Measurements from ENCODE around the gene KRT32.

Gene KRT32

GRCh38 chr17:41480581-41480980, 13.4 kb upstream of the KRT32 start:
- in situ Hi-C loops (cut with HindIII; ENCODE audit: low sequenced_read_pairs): no loop called here
- TF ChIP-seq CTCF (IDR thresholded peaks at IDR 0.05; ENCODE audit: low read depth, low read length): no peak
- DNase-seq (ENCODE audit: low read depth, low spot score): no peak

GRCh38 chr17:41480136-41480535, 12.9 kb upstream of the KRT32 start:
- in situ Hi-C loops (cut with HindIII; ENCODE audit: low sequenced_read_pairs): no loop called here
- no peak for TF ChIP-seq CTCF (IDR thresholded peaks at IDR 0.05; ENCODE audit: low read depth, low read length)
- DNase-seq (ENCODE audit: low read depth, low spot score): no peak

More at GRCh38 chr17:41480581-41480980, 13.4 kb upstream of the KRT32 start:
- no peak overlapping the region for H3K4me3 ChIP-seq (ENCODE audit: low read depth, low read length)

GRCh38 chr17:41478237-41478636, 11.1 kb upstream of the KRT32 start:
- H3K4me3 ChIP-seq (ENCODE audit: low read depth, low read length): no peak overlapping the region
- in situ Hi-C loops (cut with HindIII; ENCODE audit: low sequenced_read_pairs): no loop called here
- no peak for TF ChIP-seq CTCF (IDR thresholded peaks at IDR 0.05; ENCODE audit: low read depth, low read length)
- no peak for DNase-seq (ENCODE audit: low read depth, low spot score)

More at GRCh38 chr17:41480136-41480535, 12.9 kb upstream of the KRT32 start:
- H3K4me3 ChIP-seq (ENCODE audit: low read depth, low read length): no peak overlapping the region

- H3K4me3 ChIP-seq (ENCODE audit: low read depth, low read length): no peak overlapping the region
- DNase-seq (ENCODE audit: low read depth, low spot score): no peak
- in situ Hi-C loops (cut with HindIII; ENCODE audit: low sequenced_read_pairs): no loop called here
- TF ChIP-seq CTCF (IDR thresholded peaks at IDR 0.05; ENCODE audit: low read depth, low read length): no peak
Observed at GRCh38 chr17:41476866-41477815, 10.0 kb upstream of the KRT32 start.

- DNase-seq (ENCODE audit: low read depth, low spot score): no peak
- in situ Hi-C loops (cut with HindIII; ENCODE audit: low sequenced_read_pairs): no loop called here
- H3K4me3 ChIP-seq (ENCODE audit: low read depth, low read length): no peak overlapping the region
- no peak for TF ChIP-seq CTCF (IDR thresholded peaks at IDR 0.05; ENCODE audit: low read depth, low read length)
Observed at GRCh38 chr17:41475421-41475820, 8.2 kb upstream of the KRT32 start.

- no peak for DNase-seq (ENCODE audit: low read depth, low spot score)
- no peak for TF ChIP-seq CTCF (IDR thresholded peaks at IDR 0.05; ENCODE audit: low read depth, low read length)
- H3K4me3 ChIP-seq (ENCODE audit: low read depth, low read length): no peak overlapping the region
- in situ Hi-C loops (cut with HindIII; ENCODE audit: low sequenced_read_pairs): no loop called here
Observed at GRCh38 chr17:41474863-41475262, 7.7 kb upstream of the KRT32 start.

All from astrocyte of the spinal cord (primary cell).